HG03378 (cell line): ENCODE measurements around the gene ST8SIA2.

Experiments used
- ATAC-seq: cut with Tn5 transposase; IDR thresholded peaks from one replicate; pipeline ENCODE4 v1.9.1; 2021; ENCODE audit warnings: mild to moderate bottlenecking, moderate library complexity; ENCODE audit not compliant: unreplicated experiment

Gene ST8SIA2, protein sequence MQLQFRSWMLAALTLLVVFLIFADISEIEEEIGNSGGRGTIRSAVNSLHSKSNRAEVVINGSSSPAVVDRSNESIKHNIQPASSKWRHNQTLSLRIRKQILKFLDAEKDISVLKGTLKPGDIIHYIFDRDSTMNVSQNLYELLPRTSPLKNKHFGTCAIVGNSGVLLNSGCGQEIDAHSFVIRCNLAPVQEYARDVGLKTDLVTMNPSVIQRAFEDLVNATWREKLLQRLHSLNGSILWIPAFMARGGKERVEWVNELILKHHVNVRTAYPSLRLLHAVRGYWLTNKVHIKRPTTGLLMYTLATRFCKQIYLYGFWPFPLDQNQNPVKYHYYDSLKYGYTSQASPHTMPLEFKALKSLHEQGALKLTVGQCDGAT

DNA sequence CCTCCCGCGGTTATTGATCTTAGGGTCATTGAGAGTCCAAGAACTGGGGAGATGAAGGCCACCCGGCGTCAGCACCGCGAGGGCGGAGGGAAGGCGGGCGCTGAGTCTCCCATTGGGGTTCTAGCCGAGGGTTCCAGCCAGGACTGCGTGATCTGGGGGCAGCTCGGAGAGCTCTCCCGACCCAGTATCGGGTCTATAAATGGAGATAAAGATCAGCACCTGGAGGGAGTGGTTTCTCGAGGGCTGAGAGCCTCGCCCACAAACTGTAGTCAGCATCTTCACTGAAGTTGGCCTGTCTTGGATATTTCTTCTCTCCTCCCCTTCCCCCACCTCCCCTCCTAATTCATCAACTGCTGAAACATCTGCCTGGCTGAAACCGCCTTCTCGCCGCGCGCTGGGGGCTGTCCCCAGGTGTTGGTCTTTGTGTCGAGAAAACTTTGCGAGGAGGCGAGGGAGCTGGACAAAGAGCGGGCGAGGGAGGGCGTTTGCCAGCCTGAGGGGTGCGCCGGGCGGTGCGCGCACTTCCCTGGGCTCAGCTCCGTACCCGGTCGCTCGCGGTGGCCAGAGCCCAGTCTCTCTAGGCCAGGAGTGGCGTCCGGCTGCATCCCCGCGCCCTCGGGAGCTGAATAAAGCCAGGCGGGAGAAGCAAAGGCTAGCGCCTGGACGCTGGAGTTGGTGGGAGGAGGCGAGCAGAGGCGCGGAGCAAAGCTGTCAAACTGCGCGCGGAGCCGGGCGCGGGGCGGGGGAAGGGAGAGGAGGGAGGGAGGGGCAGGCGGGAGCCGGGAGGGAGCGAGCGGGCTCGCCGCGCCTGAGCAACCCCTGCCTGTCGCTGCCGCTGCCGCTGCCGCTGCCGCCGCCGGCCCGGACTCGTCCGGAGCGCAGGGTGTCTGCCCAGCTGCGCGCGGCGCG lies at the start of gene ST8SIA2:
Gene ST8SIA2, plus strand, starts transcription at position 811 of the 909 bp plus-strand sequence. CDS start 184 bp downstream, outside the sequence.
- no peak for ATAC-seq

DNA sequence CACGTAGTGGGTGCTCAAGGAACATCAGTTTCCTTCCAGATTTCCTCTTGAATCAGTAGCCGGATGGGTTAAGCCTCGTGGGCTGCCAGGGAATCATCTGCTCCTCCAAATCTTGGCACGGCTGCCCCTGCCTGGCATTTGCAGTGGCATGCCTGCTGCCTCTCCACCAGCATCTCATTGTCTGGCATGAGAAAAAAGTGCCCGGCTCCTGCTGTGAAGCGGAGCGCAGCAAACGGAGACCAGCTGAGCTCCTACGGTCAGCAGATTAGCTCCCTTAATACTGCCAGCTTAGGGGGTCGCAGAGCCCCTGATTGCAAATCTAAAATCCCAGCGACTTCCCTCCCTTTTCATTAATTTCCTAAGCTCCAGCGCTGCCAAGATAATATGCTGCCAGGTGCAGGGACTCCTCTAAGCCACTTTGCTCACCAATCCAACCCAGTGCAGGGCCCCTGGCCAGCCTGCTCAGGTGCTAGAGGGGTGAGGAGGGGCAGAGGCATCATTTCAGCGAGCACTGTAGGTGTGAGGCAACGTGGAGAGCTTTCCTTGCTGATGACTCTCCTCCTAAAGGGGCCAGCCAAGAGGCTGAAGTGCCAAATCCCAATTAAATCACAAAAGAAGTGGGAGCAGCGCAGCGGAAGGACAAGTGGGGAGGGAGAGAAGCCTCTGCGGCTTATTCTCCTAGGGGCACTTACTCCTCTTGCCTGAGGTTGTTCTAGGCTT lies 49.6 kb upstream of the ST8SIA2 start:
- ATAC-seq, result no peak

DNA sequence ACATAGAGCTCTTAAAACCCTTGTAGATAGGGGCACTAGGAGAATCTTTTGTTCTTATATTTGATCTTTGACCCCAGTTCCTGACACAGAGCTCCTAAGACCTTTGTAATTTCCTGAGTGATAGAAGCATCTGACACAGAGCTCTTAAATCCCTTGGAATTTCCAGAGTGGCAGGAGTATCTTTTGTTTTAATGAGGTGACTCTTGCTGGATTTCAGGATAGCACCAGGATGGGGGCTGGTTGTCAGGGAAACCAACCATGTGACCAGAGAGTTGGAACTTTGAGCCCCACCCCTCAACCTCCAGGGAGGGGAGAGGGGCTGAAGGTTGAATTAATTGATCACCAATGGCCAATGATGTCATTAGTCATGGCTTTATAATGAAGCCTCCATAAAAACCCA lies 47.6 kb upstream of the ST8SIA2 start:
- ATAC-seq, result no peak

DNA sequence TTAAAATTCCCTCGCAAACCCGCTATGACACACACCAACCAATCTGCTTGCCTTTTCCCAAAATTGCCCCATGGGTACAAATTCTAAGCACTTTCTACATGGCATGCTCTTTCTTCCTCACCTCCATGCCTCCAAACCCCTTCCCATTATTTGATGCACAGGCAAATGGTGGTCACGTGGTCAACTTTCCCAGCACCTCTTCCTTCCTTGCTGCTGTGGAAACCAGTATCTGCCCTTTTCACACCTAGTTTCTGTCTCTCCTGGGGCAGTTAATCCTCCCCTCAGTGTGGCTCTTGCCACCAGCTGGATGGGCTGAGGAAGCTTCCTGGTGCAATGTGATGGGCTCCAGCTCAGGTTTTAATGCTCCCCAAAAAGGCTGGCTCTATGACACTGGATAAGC lies 38.4 kb upstream of the ST8SIA2 start:
- no peak for ATAC-seq

DNA sequence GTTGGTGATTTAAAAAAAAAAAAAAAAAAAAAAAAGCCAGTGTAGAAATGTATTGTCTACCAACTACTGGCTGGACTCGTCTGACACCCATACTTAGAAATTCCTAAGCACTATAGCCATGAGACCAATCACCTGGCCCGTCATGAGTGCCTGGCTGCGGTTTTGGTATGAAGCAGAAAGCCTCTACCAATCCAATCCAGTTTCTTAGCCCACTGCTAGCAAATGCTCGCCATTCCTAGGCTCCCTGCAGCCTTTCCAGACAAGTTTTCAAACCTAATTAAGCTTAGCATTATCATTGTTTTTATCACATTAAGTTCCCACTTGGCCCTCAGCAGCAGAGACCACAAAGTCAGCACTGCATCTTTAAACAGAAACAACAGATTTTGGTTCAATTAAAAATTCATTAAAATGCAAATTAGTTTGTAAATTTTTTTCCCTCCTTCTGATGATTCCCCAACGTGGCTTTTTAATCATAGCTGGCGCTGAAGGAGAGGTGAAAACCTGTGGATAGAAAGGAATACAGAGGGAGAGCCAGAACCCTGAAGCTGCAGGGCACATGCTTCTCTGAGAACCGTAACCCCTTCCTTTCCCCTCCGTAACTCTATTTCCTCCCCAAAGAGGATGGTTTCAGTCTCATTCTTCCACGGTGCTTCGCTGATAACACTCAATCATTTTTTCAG lies 32.2 kb upstream of the ST8SIA2 start:
- no peak for ATAC-seq

DNA sequence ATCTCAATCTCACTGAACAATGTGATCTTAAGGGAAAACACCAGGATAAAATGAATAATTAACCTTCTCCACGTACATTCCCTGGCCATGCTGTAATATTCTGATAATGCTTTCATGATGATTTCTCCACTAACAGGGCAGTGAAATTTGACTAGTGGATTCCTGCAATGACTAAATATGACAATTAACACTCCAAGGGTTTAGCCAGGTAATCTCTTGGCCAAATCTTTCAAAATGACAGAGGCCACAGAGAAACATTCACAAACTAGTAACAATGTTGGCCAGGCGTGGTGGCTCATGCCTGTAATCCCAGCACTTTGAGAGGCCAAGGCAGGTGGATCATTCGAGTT lies 31.7 kb upstream of the ST8SIA2 start:
- ATAC-seq, result no peak

DNA sequence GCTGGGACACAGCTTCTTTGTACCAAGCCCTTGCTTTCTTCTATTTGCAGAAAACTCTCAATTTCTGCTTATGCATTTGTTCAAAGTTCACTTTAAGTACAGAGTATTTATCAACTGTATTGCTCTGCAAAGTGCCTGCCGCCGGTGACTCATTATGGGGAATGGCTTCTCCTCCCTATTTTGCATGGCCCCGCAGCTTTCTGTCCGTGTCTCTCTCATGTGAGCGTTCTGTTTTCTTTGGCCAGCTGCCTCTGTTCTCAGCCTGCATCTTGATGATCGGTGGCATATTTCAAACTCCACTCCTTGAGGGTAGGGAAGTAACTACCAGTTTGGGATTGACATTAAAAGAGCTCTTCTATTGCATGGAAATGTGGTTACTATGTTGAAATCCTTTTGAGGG lies 28.6 kb upstream of the ST8SIA2 start:
- ATAC-seq, result no peak

DNA sequence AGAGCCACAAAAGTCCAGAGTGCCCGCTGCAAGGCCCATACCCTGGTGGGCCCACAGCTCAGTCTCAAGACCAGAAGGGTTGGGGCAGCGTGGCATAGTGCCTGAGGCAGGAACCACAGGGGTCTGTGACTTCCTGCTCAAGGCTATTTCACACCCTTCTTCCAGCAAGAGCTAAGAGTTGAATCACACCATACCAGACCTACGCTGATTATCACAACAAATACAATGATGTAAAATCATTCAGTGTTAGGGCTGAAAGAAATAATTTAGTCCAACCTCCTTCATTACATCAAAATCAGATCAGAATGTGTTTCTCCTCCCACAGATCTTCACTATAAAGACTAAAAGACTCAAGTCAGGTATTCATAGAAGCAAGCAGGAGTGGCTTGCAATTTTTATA lies 27.8 kb upstream of the ST8SIA2 start:
- no peak for ATAC-seq

DNA sequence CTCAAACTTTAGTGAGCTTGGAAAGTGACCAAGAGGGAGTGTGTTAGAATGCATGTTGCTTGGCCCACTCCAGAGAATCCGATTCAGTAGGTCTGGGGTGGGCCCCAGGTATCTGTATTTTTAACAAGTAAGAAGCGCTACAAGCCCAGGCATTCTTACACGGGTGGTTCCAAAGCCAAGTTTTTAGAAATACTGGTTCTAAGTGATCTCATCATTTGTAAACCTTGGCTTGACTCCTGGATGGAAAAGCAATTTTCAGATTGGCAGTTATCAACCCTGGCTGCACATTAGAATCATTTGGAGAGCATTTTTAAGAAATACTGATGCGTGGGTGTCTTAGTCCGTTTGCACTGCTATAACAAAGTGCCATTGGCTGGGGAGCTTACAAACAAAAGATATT lies 27.3 kb upstream of the ST8SIA2 start:
- no peak for ATAC-seq

DNA sequence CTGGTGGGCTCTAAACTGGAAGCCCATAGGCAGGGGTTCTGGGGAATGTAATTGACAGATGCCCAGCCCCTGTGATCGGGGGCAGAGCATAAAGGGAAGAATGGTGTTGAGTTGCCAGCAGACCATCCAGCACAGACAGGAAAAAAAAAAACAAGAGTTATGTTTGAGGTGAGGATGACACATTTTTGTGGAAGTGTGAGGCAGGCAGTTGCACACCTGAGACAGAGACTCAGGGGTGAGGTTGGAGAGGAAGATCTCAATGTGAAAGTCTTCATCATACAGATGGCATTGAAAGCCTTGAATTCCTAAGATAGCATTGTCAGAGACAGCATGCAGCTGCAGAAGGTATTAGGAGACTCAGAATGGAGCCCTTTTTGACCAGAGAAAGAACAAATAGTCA lies 18.6 kb upstream of the ST8SIA2 start:
- ATAC-seq, result no peak

DNA sequence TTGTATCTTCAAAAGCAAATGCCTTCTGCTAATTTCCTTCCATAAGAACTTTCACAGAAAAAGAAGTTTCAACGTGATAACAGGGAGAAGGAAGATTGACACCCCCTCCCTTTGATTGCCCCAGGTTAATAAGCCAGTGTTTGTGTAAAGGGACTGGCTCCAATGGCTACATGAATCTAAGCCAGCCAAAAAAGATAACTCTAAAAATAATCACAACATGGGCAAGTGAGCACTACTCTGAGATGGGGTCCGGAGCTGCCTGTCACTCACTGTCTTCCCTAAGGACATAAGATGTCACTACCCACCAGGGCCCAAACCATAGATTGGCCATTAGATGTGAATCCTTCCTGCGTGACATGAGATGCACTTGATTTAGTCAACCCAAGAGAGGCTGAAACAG lies 17.6 kb upstream of the ST8SIA2 start:
- ATAC-seq, result no peak

DNA sequence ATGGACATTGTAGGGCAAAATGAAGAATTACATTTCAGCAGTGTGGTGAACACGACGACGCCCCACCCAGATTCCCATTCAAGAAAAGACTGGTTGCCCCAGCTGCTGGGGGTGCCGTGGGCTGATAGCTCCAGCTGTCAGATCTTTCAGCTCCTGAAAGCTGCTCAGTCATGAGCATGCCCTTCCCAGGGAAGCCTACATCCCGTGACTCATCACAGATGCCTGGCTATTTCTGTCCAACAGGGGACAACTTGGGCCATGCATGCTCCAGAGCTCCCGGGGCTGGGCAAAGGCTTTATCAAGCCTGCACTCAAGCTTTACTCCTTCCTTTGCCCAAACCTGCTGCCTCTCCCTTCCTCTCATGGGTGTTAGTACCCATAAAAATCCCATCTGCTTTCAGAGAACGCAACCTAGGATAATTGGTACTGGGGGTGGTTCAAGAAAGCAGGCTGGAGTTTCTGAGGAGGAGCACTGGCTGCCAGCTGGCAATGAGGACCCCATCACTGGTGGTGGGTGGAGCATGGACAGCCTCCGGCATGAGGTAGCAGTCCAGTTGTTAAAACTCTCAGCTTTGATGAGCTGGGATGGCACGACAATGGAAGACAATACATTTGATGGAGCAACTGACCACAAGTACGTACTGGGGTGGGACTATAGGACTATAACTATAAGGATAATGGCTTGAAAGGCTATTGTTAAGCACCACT lies 16.4 kb upstream of the ST8SIA2 start:
- no peak for ATAC-seq

DNA sequence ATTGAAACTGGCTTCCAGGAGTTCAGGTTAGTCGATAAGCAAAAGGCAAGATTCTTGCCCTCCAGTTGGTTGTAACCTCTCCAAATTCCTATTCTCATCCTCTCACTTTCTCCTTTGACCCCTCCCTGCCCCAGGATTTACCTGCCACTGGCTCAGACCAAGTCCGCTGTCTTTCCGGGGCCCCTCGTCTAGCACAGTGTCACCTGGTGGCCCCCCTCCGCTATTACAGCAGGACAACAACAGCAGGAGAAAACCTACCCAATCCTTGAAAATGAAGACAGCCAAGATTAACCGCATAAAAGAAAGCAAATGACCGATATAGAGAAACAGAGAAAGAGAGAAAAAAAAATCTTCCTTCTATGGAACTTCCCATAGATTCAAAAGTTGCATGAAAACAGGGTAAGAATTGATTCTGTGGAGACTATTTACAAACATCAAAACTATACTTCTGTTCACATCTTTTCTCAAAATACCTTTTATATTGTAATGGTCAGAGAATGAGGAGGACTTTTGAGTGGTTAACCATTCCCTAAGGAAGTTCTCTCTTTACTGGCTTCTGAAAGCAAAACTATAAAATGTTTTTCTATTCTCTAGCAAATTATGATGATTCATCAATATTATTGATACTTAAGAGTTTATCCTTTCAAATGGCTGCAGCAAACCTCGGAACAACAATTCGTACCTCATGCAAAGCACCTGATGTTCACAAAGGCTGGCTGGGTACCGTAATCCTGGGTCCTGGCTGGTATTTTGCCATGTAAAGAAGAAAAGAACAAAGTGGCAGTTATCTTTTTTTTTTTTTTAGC lies 10.0 kb upstream of the ST8SIA2 start:
- ATAC-seq, result no peak

DNA sequence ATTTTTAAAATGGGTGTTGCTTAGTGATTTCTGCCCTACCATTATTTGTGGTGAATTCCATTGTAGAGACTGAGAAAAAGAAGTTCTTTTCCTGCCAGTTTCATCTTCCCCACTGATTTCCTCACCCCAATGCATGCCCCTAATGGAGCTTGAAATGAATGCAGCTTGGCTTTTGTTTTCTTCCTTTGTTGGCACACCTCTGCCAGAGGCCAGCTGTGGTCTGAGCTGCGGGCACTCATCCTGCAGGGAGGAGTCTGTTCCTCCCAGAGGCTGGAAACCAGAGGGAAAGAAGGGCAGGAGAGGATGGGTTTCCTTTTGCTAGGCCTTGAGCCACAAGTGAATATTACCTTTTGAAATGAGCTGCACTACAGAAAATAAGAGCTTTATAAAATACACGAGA lies 9.3 kb upstream of the ST8SIA2 start:
- ATAC-seq, result no peak

DNA sequence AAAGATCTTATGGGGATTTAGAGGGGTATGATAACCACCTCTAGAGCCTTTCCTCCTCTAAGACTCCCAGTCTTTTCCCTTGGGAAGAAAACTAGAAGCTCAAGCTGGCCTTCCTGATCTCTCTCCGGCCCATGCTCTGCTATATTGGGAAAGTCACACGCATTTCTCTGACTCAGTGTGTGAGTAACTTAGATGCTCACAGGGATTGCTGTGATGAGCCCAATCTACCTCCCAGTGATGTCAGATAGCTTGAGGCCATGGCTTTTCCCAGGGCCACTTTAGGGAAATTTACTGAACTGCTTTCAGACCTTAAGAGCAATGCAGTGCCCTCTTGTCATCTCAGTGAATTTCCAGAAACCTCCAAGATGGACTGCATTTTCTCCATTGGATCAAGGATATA lies 8.6 kb upstream of the ST8SIA2 start:
- ATAC-seq, result no peak

DNA sequence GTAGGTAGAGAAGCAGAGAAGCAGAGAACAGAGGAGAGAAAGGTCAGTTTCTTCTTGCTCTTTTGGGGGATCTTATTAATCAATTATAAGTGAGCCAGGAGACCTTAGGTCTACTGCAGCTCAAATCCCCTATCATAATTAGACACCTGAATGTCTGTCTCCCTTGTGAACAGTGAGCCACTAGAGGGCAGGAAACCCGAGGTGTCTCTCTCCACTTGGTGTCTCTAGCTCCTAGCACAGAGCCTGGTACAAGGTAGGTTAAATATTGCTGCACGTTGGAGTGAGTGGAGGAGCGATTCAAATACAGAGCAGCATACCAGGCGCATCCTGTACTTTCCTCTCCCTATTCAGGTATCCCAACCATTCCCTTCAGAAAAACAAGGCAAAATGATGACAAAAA lies 2.0 kb upstream of the ST8SIA2 start:
- ATAC-seq, result peak; percentile 49

DNA sequence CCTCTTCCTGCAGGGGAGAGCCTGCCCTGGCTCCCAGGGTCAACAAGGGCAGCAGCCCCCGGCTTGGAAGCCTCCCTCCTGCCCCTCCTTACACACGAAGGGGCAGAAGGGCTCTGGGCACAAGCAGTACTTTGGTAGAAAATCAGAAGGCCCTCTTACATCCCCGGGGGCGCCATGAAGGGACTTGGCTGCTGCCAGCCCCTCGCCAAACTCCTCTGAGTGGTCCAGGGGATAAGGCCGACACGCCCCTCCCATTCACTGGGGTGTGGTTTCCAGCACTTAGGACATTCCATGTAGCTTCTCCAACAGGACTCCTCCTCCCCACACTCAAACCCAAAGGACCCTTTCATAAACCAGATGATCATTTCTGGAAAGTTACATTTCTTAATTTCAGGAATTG lies 1.2 kb upstream of the ST8SIA2 start:
- no peak for ATAC-seq

DNA sequence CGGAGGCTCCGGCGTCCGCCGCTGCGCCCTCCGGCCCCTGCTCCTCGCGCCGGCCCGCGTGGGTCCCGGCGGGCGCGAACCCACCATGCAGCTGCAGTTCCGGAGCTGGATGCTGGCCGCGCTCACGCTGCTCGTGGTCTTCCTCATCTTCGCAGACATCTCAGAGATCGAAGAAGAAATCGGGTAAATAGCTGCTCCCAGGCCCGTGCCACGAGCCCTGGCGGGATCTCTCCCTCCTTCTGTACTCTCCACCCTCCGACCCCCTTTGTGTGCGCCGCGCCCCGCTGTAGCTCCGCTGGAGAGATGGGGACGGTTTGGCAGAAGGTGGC lies 263 bp downstream of the ST8SIA2 start:
- no peak for ATAC-seq

DNA sequence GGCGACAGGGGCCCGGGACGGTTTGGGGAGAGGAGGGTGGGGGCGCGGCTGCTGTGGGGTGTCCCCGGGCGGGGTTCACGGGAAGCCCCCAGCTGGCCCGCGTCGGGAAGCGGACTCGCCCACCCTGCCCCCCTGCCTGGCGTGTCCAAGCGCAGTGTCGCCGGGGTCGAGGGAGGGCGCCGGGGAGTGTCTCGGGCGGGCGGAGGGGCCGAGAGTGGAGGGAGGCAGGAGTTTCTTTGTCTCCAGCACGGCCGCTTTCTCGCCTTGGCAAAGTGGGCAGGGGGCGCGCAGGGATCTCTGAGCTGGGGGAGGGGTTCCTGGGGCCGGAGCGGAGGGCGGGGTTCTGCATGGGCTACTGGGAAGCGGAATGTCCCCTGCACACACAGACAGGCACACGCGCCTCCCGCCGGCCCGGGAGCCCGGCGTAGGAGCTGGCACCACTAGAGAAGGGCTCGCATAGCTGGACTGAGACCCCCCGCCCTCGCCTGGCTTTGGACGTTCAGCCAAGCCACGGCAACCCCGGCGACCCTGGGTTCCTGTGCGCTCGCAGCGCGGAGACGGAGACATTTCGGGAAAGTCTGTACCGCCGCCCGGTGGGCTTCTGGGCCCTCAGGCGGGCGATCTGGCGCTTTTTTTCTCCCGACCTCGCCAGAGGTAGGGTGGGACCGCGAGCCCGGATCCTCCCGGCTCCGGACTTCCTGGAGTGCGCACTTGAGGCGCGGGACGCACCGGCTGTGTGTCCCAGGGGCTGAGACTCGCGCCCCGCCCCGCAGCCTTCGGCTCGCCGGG lies 822 bp downstream of the ST8SIA2 start:
- no peak for ATAC-seq
